ENCODE data around the gene SLC9A9.
"Not testable (repeated sequence)": the region's sequence is repeated elsewhere in the genome, so short reads cannot be mapped to it uniquely, and the experiment has no call there.

SLC9A9 gene

GRCh38 chr3:143535994-143536784, 312.1 kb downstream of the SLC9A9 start:
- DNase-seq = no peak

GRCh38 chr3:143533391-143533790, 314.9 kb downstream of the SLC9A9 start:
- no peak for DNase-seq

GRCh38 chr3:143532091-143532490, 316.2 kb downstream of the SLC9A9 start:
- no peak for DNase-seq

- DNase-seq = no peak
These were observed 317.2 kb downstream of the SLC9A9 start for GRCh38 chr3:143531101-143531500.

DNA sequence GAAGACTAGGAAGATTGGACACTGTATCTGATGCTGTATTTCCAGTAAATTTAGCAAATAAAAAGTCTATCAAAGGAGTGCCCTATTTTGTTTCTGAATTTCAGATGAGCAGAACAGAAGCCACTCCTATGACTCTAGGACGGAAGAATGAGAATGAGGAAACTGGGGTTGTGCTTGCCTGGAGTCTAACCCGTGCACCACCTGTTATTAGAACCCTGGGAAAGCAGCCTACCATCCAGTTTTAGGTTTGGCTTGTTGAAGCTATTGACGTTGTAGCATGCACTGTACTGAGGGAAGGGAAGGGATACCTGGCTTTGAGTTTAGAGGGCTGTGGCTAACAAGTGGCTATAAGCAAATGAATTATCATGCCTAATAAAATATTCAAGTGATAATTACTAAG, 318.5 kb downstream of the SLC9A9 start:
- no peak for DNase-seq

DNA sequence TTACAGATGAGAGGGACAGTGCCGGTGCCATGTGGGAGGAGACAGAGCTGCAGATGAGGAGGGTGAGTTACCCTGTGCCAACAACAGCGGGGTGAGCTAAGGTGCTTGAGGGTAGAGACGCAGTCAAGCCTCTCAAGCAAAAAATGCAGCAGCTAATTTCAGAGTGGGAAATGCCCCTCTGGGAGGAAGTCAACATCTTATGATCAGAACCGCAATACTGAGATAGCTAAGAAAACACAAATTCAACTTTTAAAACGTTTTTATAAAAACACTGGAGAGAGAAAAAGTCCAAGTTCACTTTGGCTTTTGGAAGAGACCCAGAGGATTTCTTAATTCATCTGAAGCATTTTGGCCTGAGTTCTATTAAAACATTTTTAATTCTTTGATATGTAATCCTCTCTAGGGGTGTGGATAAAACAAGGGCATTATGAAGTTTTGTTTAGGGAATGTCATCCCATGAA, 319.2 kb downstream of the SLC9A9 start:
- DNase-seq = no peak

GRCh38 chr3:143526011-143526545, 322.2 kb downstream of the SLC9A9 start:
- no peak for DNase-seq

GRCh38 chr3:143525408-143525807, 322.9 kb downstream of the SLC9A9 start:
- DNase-seq = no peak

- DNase-seq = no peak
These were observed 326.5 kb downstream of the SLC9A9 start for GRCh38 chr3:143521803-143522202.

- DNase-seq = not testable (repeated sequence)
These were observed 331.1 kb downstream of the SLC9A9 start for GRCh38 chr3:143517131-143517530.

GRCh38 chr3:143514874-143515273, 333.4 kb downstream of the SLC9A9 start:
- DNase-seq = no peak

- no peak for DNase-seq
These were observed 334.2 kb downstream of the SLC9A9 start for GRCh38 chr3:143514109-143514508.

- DNase-seq = no peak
These were observed 336.9 kb downstream of the SLC9A9 start for GRCh38 chr3:143511174-143511879.

DNA sequence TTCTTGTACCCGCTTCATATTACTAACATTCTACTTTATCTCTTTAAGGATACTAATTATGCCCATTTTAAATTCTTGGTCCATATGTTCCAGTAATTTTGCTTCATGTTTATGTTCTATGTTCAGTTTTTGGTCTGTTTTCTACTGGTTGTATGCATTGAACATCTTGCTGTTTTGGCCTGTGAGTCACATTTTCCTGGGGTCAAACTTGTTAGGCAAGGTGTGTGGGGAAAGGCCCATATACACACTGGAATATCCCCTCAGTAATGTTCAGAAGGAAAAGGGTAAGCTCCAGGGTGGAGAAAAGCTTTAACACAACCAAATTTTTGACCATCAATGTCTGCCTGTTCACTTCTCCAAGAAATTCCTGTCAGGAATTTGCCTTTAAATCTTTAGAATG, 337.7 kb downstream of the SLC9A9 start:
- no peak for DNase-seq

DNA sequence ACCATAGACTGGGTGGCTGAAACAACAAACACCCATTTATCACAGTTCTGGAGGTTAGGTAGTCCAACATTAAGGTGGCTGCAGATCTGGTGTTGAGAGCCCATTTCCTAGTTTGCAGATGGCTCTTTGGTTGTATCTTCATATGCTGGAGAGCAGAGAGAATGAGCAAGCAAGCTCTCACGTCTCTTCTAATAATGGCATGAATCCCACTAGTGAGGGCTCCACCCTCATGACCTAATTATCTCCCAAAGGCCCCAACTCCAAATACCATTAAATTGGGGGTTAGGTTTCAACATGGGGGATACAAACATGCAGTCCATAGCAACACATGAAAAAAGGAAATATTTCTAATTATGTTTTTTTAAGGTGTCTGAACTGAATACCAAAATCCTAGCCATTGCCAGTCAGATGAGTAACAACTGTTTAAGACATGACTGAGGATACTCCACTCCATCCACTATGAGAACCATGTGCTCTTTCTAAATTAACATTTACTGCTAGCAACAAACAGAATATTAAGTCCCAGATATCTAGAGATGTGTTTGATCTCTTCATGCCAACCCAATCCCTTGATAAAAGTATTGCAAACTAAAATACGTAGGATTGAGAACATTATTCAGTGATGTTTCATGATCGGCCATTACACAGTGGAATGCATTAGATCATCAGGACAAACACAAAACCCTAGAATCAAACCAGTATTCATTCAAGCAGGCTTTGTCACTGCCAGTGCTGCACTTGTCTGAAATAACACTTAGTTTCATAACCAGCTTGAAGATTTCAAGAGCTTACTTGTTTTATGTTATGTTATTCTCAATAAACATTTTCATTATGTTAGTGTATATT, 340.3 kb downstream of the SLC9A9 start:
- DNase-seq = no peak

- DNase-seq = no peak
These were observed 342.1 kb downstream of the SLC9A9 start for GRCh38 chr3:143506190-143506589.

DNA sequence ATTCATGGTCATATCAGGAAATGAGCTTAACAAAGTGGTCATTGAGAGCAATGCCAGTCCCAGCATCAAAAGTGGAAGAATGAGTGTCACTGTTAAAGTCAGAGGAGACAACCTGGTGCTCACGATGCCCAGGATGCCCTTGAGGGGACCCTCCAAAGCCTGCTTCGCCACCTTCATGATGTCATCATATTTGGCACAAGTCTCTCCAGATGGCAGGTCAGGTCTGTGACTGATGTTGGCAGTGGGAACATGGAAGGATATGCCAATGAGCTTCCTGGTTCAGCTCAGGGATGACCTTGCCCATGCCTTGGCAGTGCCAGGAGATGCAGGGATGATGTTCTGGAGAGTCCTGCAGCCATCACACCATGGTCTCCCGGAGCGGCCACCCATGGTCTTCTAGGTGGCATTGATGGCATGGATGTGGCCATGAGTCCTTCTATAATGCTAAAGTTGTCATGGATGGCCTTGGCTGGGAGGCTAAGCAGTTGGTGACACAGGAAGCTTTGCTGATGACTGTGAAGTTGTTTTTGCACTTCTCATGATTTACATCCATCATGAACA, 344.9 kb downstream of the SLC9A9 start:
- no peak for DNase-seq

DNA sequence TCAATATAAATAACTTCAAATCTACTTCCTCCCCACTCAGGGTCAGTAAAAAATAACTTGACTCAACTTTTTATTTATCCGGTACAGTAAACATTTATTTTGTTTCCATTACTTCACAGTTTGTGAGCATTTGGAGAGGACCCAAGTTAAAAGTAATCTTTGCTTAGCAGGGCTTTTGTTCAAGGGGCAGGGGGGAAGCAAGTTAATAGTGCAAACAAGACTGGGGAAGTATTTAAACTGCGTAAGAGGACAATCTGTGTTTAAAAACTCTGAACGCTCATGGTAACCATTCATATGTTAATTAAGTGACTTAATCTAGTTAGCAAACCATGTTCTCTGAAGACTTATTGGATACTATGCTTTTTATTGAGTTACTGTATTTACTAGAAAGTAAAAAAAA, 346.2 kb downstream of the SLC9A9 start:
- DNase-seq = no peak

DNA sequence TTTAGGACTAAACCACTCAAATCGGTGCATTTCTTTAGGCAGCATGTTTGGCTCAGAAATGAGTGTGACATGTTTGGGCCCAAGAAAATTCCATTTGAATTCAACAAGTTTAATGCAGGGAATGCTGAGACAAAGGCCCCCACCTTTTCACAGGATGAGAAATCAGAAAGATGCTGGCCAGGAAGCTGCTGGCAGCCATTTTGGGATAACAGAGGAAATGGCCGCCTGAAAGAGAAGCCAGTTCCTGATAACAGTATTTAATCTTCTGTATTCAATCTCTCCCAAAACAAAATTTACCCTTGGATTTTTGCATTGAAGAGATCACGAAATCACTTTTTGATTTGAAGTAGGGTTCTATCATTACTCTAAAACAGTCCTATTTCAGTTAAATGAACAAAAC, 350.9 kb downstream of the SLC9A9 start:
- DNase-seq = no peak

- no peak for DNase-seq
These were observed 352.1 kb downstream of the SLC9A9 start for GRCh38 chr3:143496191-143496590.

DNA sequence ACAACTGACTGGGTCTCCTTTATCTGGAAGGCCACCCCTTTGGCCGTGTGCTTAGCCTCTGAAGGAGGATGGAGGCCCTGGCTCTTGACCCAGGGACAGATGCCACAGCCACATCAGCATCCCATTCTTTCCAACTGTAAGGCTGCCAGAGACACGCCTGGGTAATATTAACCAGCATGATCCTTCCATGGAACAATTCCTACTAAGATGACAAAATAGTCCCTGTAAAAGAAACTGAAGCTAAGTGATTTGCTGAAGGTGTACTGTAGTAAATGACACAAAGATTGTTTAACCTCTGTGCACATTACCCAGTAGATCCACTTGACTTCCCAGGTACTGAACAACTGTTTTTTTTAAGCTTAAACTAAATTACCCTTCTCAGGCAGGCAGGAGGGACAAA, 352.7 kb downstream of the SLC9A9 start:
- no peak for DNase-seq

DNA sequence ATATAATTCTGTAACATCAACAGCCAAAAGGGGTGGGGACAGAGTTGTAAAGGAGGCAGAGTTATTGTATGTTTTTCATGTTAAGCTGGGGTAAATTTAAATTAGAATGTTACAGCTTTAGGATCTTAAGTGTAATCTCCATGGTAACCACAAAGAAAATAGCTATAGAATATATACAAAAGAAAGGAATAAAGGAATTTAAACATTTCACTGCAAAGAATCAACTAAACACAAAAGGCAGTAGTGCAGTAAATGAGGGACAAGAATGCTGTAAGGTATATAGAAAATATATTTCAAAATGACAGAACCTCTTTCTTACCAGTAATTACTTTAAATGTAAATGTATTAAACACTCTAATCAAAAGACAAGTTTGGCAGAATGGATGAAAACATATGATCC, 361.7 kb downstream of the SLC9A9 start:
- DNase-seq = no peak
